Measurements from ENCODE around the gene PCDHB9.
"Not testable (repeated sequence)": the region's sequence is repeated elsewhere in the genome, so short reads cannot be mapped to it uniquely, and the experiment has no call there.

The PCDHB9 gene

GRCh38 chr5:141186897-141187512 lies at the start of gene PCDHB9:
Gene PCDHB9, plus strand, starts transcription at chr5:141187161. Its CDS starts 158 bp downstream, at chr5:141187319.
- DNase-seq (ENCODE audit: low read depth in 2 of 2): no peak

DNA sequence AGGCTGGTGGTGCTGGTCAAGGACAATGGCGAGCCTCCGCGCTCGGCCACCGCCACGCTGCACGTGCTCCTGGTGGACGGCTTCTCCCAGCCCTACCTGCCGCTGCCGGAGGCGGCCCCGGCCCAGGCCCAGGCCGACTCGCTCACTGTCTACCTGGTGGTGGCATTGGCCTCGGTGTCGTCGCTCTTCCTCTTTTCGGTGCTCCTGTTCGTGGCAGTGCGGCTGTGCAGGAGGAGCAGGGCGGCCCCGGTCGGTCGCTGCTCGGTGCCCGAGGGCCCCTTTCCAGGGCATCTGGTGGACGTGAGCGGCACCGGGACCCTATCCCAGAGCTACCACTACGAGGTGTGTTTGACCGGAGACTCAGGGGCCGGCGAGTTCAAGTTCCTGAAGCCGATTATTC lies 49.6 kb upstream of the PCDHB9 start:
- not testable (repeated sequence) for DNase-seq (ENCODE audit: low read depth in 2 of 2)

DNA sequence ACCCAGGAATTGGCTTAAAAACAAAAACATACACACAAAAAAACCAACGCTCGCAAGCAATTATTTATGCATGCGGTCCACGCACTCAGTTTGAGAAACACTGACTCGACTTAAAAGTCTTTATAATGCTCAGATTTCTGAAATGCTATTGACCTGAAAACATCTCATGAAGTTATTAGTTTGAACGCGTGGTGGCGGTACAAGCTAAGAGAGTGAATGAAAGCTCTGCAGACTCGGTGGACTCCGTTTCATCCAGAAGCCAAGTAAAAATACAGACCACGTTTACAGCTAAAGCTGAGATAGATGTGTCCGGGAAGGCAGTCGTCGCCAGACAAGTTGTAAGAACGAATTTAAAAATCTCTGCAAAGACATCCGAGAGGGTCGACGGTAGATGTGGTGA lies 37.1 kb upstream of the PCDHB9 start, which contains the start of gene PCDHB6:
TSS of gene PCDHB6 (plus strand) at position 246 of the 400 bp plus-strand sequence. CDS start 201 bp downstream, outside the sequence.
- no peak for DNase-seq (ENCODE audit: low read depth in 2 of 2)

GRCh38 chr5:141150224-141150992 lies 36.6 kb upstream of the PCDHB9 start:
- no peak for DNase-seq (ENCODE audit: low read depth in 2 of 2)

DNA sequence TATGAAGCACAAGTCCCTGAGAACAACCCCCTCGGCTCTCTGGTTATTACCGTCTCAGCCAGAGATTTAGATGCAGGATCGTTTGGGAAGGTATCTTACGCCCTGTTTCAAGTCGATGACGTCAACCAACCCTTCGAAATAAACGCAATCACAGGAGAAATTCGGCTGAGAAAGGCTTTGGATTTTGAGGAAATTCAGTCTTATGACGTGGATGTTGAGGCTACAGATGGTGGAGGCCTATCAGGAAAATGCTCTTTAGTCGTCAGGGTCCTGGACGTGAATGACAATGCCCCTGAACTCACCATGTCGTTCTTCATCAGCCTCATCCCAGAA lies 36.0 kb upstream of the PCDHB9 start:
- no peak for DNase-seq (ENCODE audit: low read depth in 2 of 2)

DNA sequence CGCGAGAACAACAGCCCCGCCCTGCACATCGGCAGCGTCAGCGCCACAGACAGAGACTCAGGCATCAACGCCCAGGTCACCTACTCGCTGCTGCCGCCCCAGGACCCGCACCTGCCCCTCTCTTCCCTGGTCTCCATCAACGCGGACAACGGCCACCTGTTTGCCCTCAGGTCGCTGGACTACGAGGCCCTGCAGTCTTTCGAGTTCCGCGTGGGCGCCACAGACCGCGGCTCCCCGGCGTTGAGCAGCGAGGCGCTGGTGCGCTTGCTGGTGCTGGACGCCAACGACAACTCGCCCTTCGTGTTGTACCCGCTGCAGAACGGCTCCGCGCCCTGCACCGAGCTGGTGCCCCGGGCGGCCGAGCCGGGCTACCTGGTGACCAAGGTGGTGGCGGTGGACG lies 35.3 kb upstream of the PCDHB9 start:
- DNase-seq (ENCODE audit: low read depth in 2 of 2): not testable (repeated sequence)

DNA sequence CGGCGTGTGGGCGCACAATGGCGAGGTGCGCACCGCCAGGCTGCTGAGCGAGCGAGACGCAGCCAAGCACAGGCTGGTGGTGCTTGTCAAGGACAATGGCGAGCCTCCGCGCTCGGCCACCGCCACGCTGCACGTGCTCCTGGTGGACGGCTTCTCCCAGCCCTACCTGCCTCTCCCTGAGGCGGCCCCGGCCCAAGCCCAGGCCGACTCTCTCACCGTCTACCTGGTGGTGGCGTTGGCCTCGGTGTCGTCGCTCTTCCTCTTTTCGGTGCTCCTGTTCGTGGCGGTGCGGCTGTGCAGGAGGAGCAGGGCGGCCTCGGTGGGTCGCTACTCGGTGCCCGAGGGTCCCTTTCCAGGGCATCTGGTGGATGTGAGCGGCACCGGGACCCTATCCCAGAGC lies 34.9 kb upstream of the PCDHB9 start:
- DNase-seq (ENCODE audit: low read depth in 2 of 2): not testable (repeated sequence)

- DNase-seq (ENCODE audit: low read depth in 2 of 2): no peak
These were observed 31.2 kb upstream of the PCDHB9 start for GRCh38 chr5:141155540-141156374.

DNA sequence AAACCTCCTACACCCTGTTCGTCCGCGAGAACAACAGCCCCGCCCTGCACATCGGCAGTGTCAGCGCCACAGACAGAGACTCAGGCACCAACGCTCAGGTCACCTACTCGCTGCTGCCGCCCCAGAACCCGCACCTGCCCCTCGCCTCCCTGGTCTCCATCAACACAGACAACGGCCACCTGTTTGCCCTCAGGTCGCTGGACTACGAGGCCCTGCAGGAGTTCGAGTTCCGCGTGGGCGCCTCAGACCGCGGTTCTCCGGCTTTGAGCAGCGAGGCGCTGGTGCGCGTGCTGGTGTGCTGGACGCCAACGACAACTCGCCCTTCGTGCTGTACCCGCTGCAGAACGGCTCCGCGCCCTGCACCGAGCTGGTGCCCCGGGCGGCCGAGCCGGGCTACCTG lies 29.6 kb upstream of the PCDHB9 start:
- not testable (repeated sequence) for DNase-seq (ENCODE audit: low read depth in 2 of 2)

DNA sequence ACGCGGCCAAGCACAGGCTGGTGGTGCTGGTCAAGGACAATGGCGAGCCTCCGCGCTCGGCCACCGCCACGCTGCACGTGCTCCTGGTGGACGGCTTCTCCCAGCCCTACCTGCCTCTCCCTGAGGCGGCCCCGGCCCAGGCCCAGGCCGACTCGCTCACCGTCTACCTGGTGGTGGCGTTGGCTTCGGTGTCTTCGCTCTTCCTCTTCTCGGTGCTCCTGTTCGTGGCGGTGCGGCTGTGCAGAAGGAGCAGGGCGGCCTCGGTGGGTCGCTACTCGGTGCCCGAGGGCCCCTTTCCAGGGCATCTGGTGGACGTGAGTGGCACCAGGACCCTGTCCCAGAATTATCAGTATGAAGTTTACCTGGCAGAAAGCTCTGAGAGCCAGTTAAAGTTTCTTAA lies 29.1 kb upstream of the PCDHB9 start:
- DNase-seq (ENCODE audit: low read depth in 2 of 2): not testable (repeated sequence)

DNA sequence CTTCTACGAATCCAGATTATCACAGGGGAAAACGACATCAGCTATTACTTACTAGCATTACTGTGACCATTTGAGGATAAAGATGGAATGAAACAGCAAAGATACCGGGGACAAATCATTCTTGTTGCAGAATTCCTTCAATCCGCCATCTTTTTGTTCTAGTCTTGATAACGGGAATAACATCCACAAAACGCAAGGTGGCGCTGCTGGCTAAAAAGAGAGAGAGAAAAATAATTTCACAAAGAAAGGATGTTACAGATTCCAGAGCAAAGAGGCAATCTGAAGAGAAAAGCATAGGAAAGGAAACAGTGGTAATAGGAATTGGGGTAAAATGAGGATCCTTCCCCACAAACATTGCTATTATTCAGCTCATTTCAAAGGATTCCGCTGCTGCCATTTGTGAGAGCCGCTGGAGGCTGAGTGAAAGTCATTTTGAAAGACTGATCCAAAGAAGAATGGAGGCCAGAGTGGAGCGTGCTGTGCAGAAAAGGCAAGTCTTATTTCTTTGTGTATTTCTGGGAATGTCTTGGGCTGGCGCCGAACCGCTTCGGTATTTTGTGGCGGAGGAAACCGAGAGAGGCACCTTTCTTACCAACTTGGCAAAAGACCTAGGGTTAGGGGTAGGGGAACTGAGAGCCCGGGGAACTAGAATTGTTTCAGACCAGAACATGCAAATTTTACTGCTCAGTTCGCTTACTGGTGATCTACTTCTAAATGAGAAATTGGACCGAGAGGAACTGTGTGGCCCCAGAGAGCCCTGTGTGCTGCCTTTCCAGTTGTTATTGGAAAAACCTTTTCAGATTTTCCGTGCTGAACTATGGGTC lies 14.4 kb upstream of the PCDHB9 start, which contains the start of gene PCDHB7:
TSS of gene PCDHB7 (plus strand) at position 264 of the 824 bp plus-strand sequence. CDS start at position 456, 192 bp downstream.
- no peak for DNase-seq (ENCODE audit: low read depth in 2 of 2)

DNA sequence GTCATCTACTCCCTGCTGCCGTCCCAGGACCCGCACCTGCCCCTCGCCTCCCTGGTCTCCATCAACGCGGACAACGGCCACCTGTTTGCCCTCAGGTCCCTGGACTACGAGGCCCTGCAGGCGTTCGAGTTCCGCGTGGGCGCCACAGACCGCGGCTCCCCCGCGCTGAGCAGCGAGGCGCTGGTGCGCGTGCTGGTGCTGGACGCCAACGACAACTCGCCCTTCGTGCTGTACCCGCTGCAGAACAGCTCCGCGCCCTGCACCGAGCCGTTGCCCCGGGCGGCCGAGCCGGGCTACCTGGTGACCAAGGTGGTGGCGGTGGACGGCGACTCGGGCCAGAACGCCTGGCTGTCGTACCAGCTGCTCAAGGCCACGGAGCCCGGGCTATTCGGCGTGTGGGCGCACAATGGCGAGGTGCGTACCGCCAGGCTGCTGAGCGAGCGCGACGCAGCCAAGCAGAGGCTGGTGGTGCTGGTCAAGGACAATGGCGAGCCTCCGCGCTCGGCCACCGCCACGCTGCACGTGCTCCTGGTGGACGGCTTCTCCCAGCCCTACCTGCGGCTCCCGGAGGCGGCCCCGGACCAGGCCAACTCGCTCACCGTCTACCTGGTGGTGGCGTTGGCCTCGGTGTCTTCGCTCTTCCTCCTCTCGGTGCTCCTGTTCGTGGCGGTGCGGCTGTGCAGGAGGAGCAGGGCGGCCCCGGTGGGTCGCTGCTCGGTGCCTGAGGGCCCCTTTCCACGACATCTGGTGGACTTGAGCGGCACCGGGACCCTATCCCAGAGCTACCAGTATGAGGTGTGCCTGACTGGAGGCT lies 12.5 kb upstream of the PCDHB9 start:
- not testable (repeated sequence) for DNase-seq (ENCODE audit: low read depth in 2 of 2)

- DNase-seq (ENCODE audit: low read depth in 2 of 2): no peak
These were observed 11.0 kb upstream of the PCDHB9 start for GRCh38 chr5:141175933-141176332.

GRCh38 chr5:141177577-141178191 lies 9.3 kb upstream of the PCDHB9 start, which contains the start of gene PCDHB8:
Gene PCDHB8, plus strand, starts transcription at chr5:141177790. Its CDS starts 245 bp downstream, at chr5:141178035.
- DNase-seq (ENCODE audit: low read depth in 2 of 2): not testable (repeated sequence)

DNA sequence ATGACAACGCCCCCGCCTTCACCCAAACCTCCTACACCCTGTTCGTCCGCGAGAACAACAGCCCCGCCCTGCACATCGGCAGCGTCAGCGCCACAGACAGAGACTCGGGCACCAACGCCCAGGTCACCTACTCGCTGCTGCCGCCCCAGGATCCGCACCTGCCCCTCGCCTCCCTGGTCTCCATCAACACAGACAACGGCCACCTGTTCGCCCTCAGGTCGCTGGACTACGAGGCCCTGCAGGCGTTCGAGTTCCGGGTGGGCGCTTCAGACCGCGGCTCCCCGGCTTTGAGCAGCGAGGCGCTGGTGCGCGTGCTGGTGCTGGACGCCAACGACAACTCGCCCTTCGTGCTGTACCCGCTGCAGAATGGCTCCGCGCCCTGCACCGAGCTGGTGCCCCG lies 7.6 kb upstream of the PCDHB9 start:
- not testable (repeated sequence) for DNase-seq (ENCODE audit: low read depth in 2 of 2)

- DNase-seq (ENCODE audit: low read depth in 2 of 2): not testable (repeated sequence)
These were observed 7.1 kb upstream of the PCDHB9 start for GRCh38 chr5:141179876-141180275.

DNA sequence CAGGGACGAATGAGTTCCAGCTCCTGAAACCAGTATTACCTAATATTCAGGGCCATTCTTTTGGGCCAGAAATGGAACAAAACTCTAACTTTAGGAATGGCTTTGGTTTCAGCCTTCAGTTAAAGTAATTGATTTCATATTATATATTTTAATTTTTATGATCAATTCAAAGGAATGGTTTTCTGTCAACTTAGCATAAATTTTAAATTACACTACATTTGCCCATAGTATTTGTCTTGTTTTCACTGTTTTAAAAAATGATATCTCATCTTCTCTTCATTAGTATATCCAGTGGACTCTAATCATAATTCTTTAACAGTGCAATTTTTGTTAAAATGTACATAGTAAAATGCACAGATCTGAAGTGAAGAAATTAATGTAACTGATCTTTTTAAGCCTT lies 6.6 kb upstream of the PCDHB9 start:
- no peak for DNase-seq (ENCODE audit: low read depth in 2 of 2)

DNA sequence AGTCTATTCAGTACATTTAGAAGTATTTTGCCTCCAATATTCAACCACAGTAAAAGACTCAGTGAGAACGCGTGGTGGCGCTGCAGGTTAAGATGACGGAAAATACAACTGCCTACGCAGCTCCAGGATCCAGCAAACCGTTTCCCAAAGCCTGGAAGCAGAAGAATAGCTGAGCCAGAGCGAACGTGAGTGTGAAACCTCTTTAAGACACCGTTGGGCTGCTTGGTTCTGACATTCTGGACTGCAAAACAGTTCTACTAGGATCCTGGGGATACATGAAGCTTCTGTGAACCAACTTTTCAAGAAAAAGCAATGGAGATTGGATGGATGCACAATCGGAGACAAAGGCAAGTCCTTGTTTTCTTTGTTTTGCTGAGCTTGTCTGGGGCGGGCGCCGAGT lies 4.7 kb upstream of the PCDHB9 start, which contains the start of gene PCDHB16:
TSS of gene PCDHB16 (plus strand) at position 140 of the 400 bp plus-strand sequence. CDS start at position 313, 173 bp downstream.
- no peak for DNase-seq (ENCODE audit: low read depth in 2 of 2)

DNA sequence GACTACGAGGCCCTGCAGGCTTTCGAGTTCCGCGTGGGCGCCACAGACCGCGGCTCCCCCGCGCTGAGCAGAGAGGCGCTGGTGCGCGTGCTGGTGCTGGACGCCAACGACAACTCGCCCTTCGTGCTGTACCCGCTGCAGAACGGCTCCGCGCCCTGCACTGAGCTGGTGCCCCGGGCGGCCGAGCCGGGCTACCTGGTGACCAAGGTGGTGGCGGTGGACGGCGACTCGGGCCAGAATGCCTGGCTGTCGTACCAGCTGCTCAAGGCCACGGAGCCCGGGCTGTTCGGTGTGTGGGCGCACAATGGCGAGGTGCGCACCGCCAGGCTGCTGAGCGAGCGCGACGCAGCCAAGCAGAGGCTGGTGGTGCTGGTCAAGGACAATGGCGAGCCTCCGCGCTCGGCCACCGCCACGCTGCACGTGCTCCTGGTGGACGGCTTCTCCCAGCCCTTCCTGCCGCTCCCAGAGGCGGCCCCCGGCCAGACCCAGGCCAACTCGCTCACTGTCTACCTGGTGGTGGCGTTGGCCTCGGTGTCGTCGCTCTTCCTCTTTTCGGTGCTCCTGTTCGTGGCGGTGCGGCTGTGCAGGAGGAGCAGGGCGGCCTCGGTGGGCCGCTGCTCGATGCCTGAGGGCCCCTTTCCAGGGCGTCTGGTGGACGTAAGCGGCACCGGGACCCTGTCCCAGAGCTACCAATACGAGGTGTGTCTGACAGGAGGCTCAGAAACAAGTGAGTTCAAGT lies 2.7 kb upstream of the PCDHB9 start:
- DNase-seq (ENCODE audit: low read depth in 2 of 2): not testable (repeated sequence)
